Caco-2 (cell line): ENCODE measurements around the gene CTTNBP2NL. TPM values are rescaled to one million over a fixed set of nuclear protein-coding genes. Genes with fewer than 3 reads are reported as not detected.

Source experiments
- BruUV-seq: library from RNA; stranded (reverse); fragments of 400-500 nt; replicated peaks from 2 replicates; lab custom pipeline; 2021; lab: Mats Ljungman, UMichigan
- CTCF ChIA-PET: fragments of 300-600 bp; sonication (Branson Sonifier 250); formaldehyde crosslinking; loops from one replicate; lab custom pipeline; 2022; ENCODE audit warnings: antibody characterized with exemption; lab: Charles Lee
- POLR2A ChIA-PET: fragments of 300-600 bp; sonication (Branson Sonifier 250); formaldehyde crosslinking; loops from one replicate; lab custom pipeline; 2022; ENCODE audit warnings: antibody characterized with exemption; lab: Charles Lee
- DNase-seq, 2 experiments: peaks; one replicate each; pipeline versions ENCODE4 v3.0.0 to v3.0.0-alpha.2; 2020 to 2022
- H3K27me3 ChIP-seq: replicated peaks from 2 replicates; pipeline ENCODE4 v1.6.0; 2011; ENCODE audit warnings: low read length; ENCODE audit not compliant: control insufficient read depth, insufficient read depth
- H3K36me3 ChIP-seq: 2 replicates; pipeline ENCODE4 v1.5.1; 2011; ENCODE audit warnings: low read length; ENCODE audit not compliant: control insufficient read depth, insufficient read depth
- H3K4me1 ChIP-seq: fragments of 250-450 bp; sonication (Bioruptor Pico); 2 replicates; pipeline ENCODE4 v1.5.1; 2020; ENCODE audit warnings: mild to moderate bottlenecking
- H3K4me3 ChIP-seq: 2 replicates; pipeline ENCODE4 v1.5.1; 2011; ENCODE audit warnings: low read depth, mild to moderate bottlenecking, control low read depth, low read length
- H3K9me3 ChIP-seq: fragments of 250-450 bp; sonication (Bioruptor Pico); 2 replicates; pipeline ENCODE4 v1.5.1; 2020; ENCODE audit warnings: mild to moderate bottlenecking, moderate library complexity
- H3K27ac Mint-ChIP-seq: one replicate; pipeline ENCODE4 v1.8.0; 2022; ENCODE audit warnings: mixed read lengths; ENCODE audit not compliant: unreplicated experiment
- H3K27me3 Mint-ChIP-seq: one replicate; pipeline ENCODE4 v1.8.0; 2022; ENCODE audit warnings: mixed read lengths; ENCODE audit not compliant: insufficient read depth, unreplicated experiment
- H3K36me3 Mint-ChIP-seq: one replicate; pipeline ENCODE4 v1.8.0; 2022; ENCODE audit warnings: mild to moderate bottlenecking, mixed read lengths; ENCODE audit not compliant: insufficient read depth, unreplicated experiment
- H3K4me1 Mint-ChIP-seq: one replicate; pipeline ENCODE4 v1.8.0; 2022; ENCODE audit warnings: low read depth, mixed read lengths; ENCODE audit not compliant: unreplicated experiment
- H3K4me3 Mint-ChIP-seq: one replicate; pipeline ENCODE4 v1.8.0; 2022; ENCODE audit warnings: mild to moderate bottlenecking, moderate library complexity, mixed read lengths; ENCODE audit not compliant: unreplicated experiment
- H3K9me3 Mint-ChIP-seq: one replicate; pipeline ENCODE4 v1.8.0; 2022; ENCODE audit warnings: mixed read lengths; ENCODE audit not compliant: unreplicated experiment
- intact Hi-C: fragments of 100-400 bp; cut with micrococcal nuclease; formaldehyde crosslinking; loops from one replicate; pipeline ENCODE4 v1.10.0; 2022; ENCODE audit not compliant: unreplicated experiment
- total RNA-seq: library from RNA; stranded (reverse); gene quantifications from 2 replicates; pipeline ENCODE4 v1.2.3, GENCODE V29; 2022
- TF ChIP-seq, protein P1 (sequence below), 2 experiments: fragments of 200-600 bp in 1 of 2; IDR thresholded peaks; 1 replicate in 1 of 2; 2 replicates in 1 of 2; pipeline versions ENCODE4 v1.5.1 to v1.8.0; 2011 to 2022; ENCODE audit warnings: antibody characterized with exemption in 1 of 2, control low read depth in 1 of 2, inconsistent platforms in 1 of 2, low read depth in 1 of 2, low read length in 1 of 2, mild to moderate bottlenecking in 1 of 2, moderate library complexity in 1 of 2; ENCODE audit not compliant: insufficient read depth in 1 of 2, severe bottlenecking in 1 of 2, unreplicated experiment in 1 of 2

Gene CTTNBP2NL
- total RNA-seq, 1 experiment from 2014 or later, result 11.3 TPM

DNA sequence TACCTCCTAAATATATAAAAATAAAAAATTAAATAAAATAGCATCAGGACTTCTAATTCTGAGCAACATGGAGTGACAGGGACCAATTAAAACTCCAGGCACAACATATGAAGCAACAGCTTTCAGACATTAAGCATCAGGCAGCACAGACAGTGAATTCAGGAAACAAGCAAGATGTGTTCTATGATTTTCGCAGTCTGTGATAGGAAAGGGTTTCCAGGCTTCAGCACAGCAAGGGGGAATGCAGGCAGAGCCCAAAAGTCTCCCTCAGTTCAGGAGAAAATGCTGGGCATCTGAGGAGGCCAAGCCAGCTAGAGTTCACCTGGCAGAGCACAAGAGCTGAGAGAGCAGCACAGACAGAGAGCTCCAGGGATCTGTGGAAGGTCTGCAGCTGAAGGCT lies 22.2 kb upstream of the CTTNBP2NL start:
- no TSS peak for BruUV-seq
- TF ChIP-seq, protein P1, sequence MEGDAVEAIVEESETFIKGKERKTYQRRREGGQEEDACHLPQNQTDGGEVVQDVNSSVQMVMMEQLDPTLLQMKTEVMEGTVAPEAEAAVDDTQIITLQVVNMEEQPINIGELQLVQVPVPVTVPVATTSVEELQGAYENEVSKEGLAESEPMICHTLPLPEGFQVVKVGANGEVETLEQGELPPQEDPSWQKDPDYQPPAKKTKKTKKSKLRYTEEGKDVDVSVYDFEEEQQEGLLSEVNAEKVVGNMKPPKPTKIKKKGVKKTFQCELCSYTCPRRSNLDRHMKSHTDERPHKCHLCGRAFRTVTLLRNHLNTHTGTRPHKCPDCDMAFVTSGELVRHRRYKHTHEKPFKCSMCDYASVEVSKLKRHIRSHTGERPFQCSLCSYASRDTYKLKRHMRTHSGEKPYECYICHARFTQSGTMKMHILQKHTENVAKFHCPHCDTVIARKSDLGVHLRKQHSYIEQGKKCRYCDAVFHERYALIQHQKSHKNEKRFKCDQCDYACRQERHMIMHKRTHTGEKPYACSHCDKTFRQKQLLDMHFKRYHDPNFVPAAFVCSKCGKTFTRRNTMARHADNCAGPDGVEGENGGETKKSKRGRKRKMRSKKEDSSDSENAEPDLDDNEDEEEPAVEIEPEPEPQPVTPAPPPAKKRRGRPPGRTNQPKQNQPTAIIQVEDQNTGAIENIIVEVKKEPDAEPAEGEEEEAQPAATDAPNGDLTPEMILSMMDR (IDR thresholded peaks at IDR 0.05; ENCODE audit: insufficient read depth in 1 of 2, low read depth in 1 of 2, low read length in 1 of 2, severe bottlenecking in 1 of 2, unreplicated experiment in 1 of 2), result no peak
- no peak overlapping the region for H3K4me3 ChIP-seq
- H3K36me3 Mint-ChIP-seq, result no peaks in the 10 kb centered on the region
- ChIA-PET CTCF (no interaction called here), POLR2A (no interaction called here)
- no peaks in the 10 kb centered on the region for H3K36me3 ChIP-seq
- peaks cover 18% of the 10 kb centered on the region for H3K27me3 Mint-ChIP-seq
- no peaks in the 10 kb centered on the region for H3K4me1 Mint-ChIP-seq
- no peaks in the 10 kb centered on the region for H3K4me1 ChIP-seq
- no peak overlapping the region for H3K27ac Mint-ChIP-seq
- no peaks in the 10 kb centered on the region for H3K9me3 Mint-ChIP-seq
- H3K9me3 ChIP-seq, result no peaks in the 10 kb centered on the region
- no peak for DNase-seq
- no peak overlapping the region for H3K4me3 Mint-ChIP-seq
- H3K27me3 ChIP-seq, result no peaks in the 10 kb centered on the region; the same call in 1 of the 2 replicates
- intact Hi-C loops, result no loop called here

DNA sequence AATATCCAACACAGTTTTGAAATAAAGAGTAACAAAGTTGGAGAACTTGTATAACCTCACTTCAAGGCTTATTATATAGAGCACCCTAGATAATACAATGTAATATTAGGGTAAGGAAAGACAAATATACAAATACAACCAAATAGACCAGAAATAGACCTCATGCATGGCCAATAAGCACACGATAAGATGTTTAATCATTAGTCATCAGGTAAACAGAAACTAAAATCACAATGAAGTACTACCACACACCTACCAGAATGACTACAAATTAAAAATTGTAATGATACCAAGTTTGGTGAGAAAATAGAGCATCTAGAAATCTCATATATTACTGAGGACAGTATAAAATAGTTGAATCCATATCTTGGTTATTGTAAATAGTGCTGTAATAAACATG lies 20.3 kb upstream of the CTTNBP2NL start:
- H3K4me3 Mint-ChIP-seq, result no peak overlapping the region
- Histone ChIP-seq H3K27me3 (no peaks in the 10 kb centered on the region), H3K9me3 (no peaks in the 10 kb centered on the region), H3K4me1 (no peaks in the 10 kb centered on the region), H3K4me3 (no peak overlapping the region), H3K36me3 (no peaks in the 10 kb centered on the region)
- H3K4me1 Mint-ChIP-seq, result no peaks in the 10 kb centered on the region
- no peak for DNase-seq
- TF ChIP-seq, protein P1 (IDR thresholded peaks at IDR 0.05; ENCODE audit: insufficient read depth in 1 of 2, low read depth in 1 of 2, low read length in 1 of 2, severe bottlenecking in 1 of 2, unreplicated experiment in 1 of 2), result no peak
- no peak overlapping the region for H3K27ac Mint-ChIP-seq
- no peaks in the 10 kb centered on the region for H3K36me3 Mint-ChIP-seq
- CTCF ChIA-PET, result no interaction called here
- intact Hi-C loops, result no loop called here
- POLR2A ChIA-PET, result no interaction called here
- H3K9me3 Mint-ChIP-seq, result no peaks in the 10 kb centered on the region
- H3K27me3 Mint-ChIP-seq, result peaks cover 14% of the 10 kb centered on the region
- no TSS peak for BruUV-seq

GRCh38 chr1:112380356-112380755 lies 15.7 kb upstream of the CTTNBP2NL start:
- no peaks in the 10 kb centered on the region for H3K36me3 Mint-ChIP-seq
- H3K27me3 Mint-ChIP-seq, result peaks cover 17% of the 10 kb centered on the region
- Histone ChIP-seq H3K36me3 (no peaks in the 10 kb centered on the region), H3K4me3 (no peak overlapping the region), H3K4me1 (no peaks in the 10 kb centered on the region), H3K9me3 (no peaks in the 10 kb centered on the region), H3K27me3 (no peaks in the 10 kb centered on the region)
- intact Hi-C loops, result no loop called here
- TF ChIP-seq, protein P1 (IDR thresholded peaks at IDR 0.05; ENCODE audit: insufficient read depth in 1 of 2, low read depth in 1 of 2, low read length in 1 of 2, severe bottlenecking in 1 of 2, unreplicated experiment in 1 of 2), result no peak
- POLR2A ChIA-PET, result no interaction called here
- H3K4me3 Mint-ChIP-seq, result no peak overlapping the region
- BruUV-seq, result no TSS peak
- H3K9me3 Mint-ChIP-seq, result no peaks in the 10 kb centered on the region
- no peak for DNase-seq
- peaks cover 6% of the 10 kb centered on the region for H3K4me1 Mint-ChIP-seq
- CTCF ChIA-PET, result no interaction called here
- no peak overlapping the region for H3K27ac Mint-ChIP-seq
